CD4-positive, alpha-beta T cell treated with Interleukin-12 subunit alpha and Interleukin-12 subunit beta, for 1 hour (primary cell): ENCODE data around the gene CD151.

ENCODE experiments used
- DNase-seq: peaks from one replicate; pipeline ENCODE4 v3.0.0-alpha.2; 2020

Gene CD151

DNA sequence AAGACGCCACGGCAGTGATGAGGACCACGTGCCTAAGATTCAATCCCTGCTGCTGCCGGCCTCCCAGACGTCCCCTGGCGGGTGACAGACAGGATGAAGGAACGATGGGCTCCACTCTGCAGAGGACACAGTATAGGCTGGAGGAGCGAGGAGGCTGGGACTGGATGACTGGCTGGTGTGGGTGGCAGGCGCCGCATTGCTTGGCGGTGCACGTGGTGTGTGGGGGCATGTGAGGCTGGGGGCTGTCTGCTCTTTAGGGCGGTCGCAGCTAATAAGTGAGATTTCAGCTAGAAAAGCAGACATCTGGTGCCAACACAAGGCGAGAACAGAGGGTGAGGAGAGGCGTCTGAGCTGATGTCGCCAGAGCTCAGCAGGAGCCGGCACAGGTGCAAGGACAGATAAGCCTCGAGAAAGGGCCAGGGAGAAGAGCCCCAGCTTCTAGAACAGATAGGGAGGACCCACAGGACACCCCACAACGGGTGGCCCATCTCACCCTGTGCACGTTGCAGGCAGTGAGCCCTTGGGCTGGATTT is 43.1 kb downstream of the CD151 start:
- no peak for DNase-seq

DNA sequence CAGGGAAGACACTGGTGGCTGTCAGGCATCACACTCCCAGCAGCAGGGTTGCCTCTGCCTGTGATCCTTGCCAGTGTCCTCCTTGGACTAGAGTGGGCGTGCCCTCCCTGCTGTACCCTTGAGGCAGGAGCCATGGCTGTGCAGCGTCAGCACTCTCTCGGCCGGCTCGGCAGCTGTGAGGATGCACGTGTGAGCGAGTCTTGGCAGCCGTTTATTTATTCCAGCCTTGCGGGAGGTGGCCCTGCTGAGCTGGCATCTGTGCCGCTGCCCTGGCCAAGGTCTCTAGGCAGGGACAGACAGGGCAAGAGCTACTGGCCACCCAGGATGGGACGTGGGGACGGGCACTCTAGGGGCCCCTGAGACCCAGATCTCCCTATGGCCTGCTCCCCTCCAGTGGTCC is 43.8 kb downstream of the CD151 start:
- DNase-seq: no peak

DNA sequence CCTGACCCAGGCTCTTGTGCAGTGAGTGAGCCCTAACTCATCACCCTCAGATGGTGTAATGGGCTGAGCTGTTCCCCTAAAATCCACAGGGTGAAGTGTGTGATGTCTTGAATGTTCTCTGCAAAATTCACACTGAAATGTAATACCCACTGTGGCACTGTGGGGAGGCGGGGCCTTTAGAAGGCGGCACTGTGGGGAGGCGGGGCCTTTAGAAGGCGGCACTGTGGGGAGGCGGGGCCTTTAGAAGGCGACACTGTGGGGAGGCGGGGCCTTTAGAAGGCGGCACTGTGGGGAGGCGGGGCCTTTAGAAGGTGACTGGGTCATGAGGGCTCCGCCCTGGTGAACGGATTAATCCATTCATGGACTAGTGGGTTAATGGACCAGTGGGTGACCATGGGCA is 44.8 kb downstream of the CD151 start:
- no peak for DNase-seq

DNA sequence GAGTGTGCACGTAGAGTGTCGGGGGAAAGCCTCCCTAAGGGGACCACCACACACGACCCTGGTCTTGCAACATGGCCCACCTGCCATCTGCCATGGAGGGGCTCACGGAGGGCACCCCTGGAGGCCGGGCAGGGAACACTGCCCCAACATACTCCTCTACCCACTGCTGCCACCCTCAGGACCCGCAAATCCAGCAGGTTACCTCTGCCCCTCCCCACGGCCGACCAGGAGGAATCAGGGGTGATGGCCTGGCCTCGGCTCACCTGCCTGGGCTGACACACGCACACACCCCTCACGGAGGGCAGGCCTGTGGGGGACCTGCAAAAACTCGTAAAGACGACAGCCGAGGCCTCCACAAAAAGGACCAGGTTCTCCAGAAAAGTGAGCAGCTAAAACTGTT is 47.7 kb downstream of the CD151 start:
- DNase-seq: no peak

DNA sequence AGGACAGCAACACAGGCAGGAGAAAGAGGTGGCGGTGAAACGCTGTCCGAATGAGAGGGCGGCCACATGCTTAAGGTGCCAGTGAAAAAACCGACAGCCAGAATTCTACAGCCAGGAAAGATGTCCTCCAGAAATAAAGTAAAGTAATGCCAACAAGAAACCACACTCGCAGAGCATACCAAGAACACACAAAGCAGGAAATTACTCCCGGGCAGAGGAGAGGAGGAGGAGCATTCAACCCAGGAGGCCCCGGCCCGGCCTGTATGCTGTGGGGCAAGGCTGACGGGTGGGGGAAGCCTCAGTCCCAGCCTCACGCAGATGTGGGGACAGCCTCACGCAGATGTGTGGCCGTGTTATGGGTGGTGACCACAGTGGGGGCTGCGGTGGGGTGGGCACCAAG is 49.8 kb downstream of the CD151 start:
- DNase-seq: no peak

DNA sequence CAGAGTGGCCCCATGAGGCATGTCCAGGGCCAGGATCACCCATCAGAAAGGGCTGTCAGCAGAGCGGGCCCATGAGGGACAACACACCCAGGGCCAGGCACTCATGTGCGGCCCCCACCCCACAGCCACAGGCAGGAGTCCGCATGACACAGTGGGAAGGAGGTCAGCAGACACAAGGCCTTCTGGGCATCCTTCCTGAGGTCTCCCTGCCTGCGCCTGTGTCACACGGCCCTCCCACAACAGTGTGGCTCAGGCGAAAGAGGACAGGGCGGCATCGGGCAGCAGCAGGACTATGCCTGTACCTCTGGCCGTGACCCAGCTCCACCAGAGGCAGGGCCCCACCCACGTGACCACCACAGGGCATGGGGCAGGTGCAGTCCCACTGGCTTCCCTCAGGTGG is 50.8 kb downstream of the CD151 start:
- no peak for DNase-seq

DNA sequence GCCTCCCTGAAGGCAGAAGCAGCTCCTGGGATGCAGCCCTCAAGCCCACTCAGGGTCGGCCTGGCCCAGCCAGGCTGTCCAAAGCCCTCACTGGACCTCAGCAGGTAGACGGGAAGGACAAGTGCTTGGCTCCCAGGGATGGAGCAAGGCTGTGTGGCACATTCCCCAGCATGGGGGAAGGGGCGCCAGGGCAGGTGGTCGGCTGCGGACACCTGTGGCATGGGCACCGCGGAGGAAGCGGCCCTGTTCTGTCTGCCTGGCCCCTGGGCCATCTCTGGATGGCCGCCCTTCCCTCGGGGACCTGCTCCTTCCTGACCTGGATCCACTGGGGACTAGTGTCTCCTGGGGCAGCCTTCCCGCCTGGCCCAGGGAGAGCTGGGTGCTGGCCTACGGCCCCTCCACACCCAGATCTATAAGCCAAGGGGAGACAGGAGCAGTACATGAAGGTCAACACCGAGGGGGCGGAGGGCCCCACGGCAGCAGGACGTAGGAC is 51.9 kb downstream of the CD151 start:
- DNase-seq: no peak

DNA sequence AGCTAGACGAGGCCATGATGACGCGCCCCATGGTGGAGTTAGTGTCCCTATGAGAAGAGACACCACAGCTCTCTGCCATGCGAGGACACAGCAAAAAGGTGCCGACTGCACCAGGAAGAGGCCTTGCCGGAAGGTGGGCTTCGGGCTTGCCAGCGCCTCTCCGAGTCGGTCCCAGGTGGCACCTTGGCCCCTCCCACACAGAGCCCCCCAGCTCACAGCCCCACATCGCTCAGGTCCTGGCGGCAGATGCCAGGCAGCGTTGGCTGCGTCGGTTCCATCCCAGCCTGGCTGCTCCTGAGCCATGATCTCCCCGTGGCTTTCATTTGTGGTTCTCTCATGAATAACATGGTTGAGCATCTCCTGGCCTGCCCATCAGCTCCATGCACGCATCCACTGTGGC is 53.8 kb downstream of the CD151 start:
- DNase-seq: no peak

DNA sequence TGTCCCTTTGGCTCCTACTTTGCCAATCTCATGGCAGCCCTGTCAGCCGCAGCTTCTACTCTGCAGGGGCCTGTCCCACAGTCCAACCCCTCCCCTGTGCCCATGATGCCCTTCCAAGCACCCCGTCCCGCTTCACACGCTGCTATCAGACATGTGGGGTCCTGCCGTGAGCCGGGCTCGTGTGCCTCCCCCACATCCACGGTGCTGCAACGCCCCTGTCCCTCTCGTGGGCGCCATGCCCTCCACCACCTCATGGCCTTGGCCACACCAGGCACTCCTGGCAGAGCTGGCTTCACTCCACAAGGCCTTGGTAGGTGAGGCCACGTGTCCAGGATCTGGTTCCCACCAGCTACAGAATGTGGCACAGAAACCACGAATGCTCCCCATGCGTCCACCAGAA is 54.8 kb downstream of the CD151 start:
- DNase-seq: no peak
